Adipose tissue (tissue), 3 donors: ENCODE data around the gene HMCN2. TPM values are rescaled to one million over a fixed set of nuclear protein-coding genes. Genes with fewer than 3 reads are reported as not detected.

Experiments
- H3K27ac ChIP-seq: one replicate; pipeline ENCODE4 v1.5.1; 2013; ENCODE audit warnings: low read depth, low read length
- WGBS, 3 donors: extraction: QIAGEN DNeasy Blood & Tissue Kit; methylation state at CpG; one replicate each; pipeline ENCODE4 v1.1.7; 2013; 5-methylcytosine and 5-hydroxymethylcytosine counted together
- polyA plus RNA-seq, 3 donors: library from polyadenylated mRNA; stranded (reverse); fragments of 200-250 nt; gene quantifications; one replicate each; pipeline ENCODE4 v1.2.3, GENCODE V29; 2013
- donor health status: healthy with polysubstance abuse.
- donor health status: Bipolar disorder and iron deficiency.
- donor health status: healthy.

Gene HMCN2
- polyA plus RNA-seq, 3 donors = 0.98 to 5.2 (median 2.6) TPM

GRCh38 chr9:130471411-130472183 lies 206.0 kb downstream of the HMCN2 start:
- H3K27ac ChIP-seq = no peak overlapping the region
- 56 to 83% (median 68%) methylated on average over 20 of the region's 20 CpGs for WGBS, 3 donors

GRCh38 chr9:130472184-130472705 lies 206.7 kb downstream of the HMCN2 start:
- H3K27ac ChIP-seq = no peak overlapping the region
- 73 to 87% (median 75%) methylated on average over 18 to 19 of the region's 19 CpGs for WGBS, 3 donors

- 92 to 95% (median 95%) methylated on average over 6 of the region's 6 CpGs for WGBS, 3 donors
Observed at GRCh38 chr9:130473009-130473408, 207.4 kb downstream of the HMCN2 start.

GRCh38 chr9:130473566-130473965 lies 208.0 kb downstream of the HMCN2 start:
- no peak overlapping the region for H3K27ac ChIP-seq
- 54 to 63% (median 59%) methylated on average over 13 of the region's 13 CpGs for WGBS, 3 donors

More at GRCh38 chr9:130473009-130473408, 207.4 kb downstream of the HMCN2 start:
- no peak overlapping the region for H3K27ac ChIP-seq

GRCh38 chr9:130474106-130474505 lies 208.5 kb downstream of the HMCN2 start:
- 60 to 62% (median 60%) methylated on average over 15 of the region's 15 CpGs for WGBS, 3 donors
- no peak overlapping the region for H3K27ac ChIP-seq

- no peak overlapping the region for H3K27ac ChIP-seq
- 82 to 88% (median 83%) methylated on average over 21 of the region's 21 CpGs for WGBS, 3 donors
Observed at GRCh38 chr9:130476151-130476730, 210.7 kb downstream of the HMCN2 start.

GRCh38 chr9:130477564-130477963 lies 212.0 kb downstream of the HMCN2 start:
- 91 to 93% (median 92%) methylated on average over 12 of the region's 12 CpGs for WGBS, 3 donors
- H3K27ac ChIP-seq = no peak overlapping the region

GRCh38 chr9:130478152-130478551 lies 212.6 kb downstream of the HMCN2 start:
- 88 to 93% (median 92%) methylated on average over 9 of the region's 9 CpGs for WGBS, 3 donors
- no peak overlapping the region for H3K27ac ChIP-seq

GRCh38 chr9:130478736-130479575 lies 213.4 kb downstream of the HMCN2 start:
- WGBS, 3 donors = 81 to 89% (median 88%) methylated on average over 35 of the region's 35 CpGs
- no peak overlapping the region for H3K27ac ChIP-seq

- no peak overlapping the region for H3K27ac ChIP-seq
- WGBS, 3 donors = 86 to 92% (median 91%) methylated on average over 19 of the region's 19 CpGs
Observed at GRCh38 chr9:130479587-130479986, 214.0 kb downstream of the HMCN2 start.

GRCh38 chr9:130480673-130481072 lies 215.1 kb downstream of the HMCN2 start:
- 77 to 91% (median 85%) methylated on average over 16 of the region's 16 CpGs for WGBS, 3 donors

GRCh38 chr9:130482463-130482862 lies 216.9 kb downstream of the HMCN2 start:
- no peak overlapping the region for H3K27ac ChIP-seq
- 71 to 77% (median 71%) methylated on average over 5 of the region's 5 CpGs for WGBS, 3 donors

More at GRCh38 chr9:130480673-130481072, 215.1 kb downstream of the HMCN2 start:
- H3K27ac ChIP-seq = no peak overlapping the region

GRCh38 chr9:130483371-130483971 lies 217.9 kb downstream of the HMCN2 start:
- 52 to 63% (median 62%) methylated on average over 14 to 16 of the region's 16 CpGs for WGBS, 3 donors

More at GRCh38 chr9:130483371-130483971, 217.9 kb downstream of the HMCN2 start:
- no peak overlapping the region for H3K27ac ChIP-seq

Other genes starting within 250 kb of the HMCN2 start
- gene FNBP1, start 222.6 kb upstream of the HMCN2 start, polyA plus RNA-seq = 10 to 100 TPM in 2 of 3 donors, 1 to 10 TPM in 1; 4.3 to 20.1 (median 10.9) TPM
- 10 to 100 TPM; 11.0 to 13.3 (median 11.2) TPM for gene GPR107, start 211.9 kb upstream of the HMCN2 start, polyA plus RNA-seq
- gene NCS1, start 93.4 kb upstream of the HMCN2 start, polyA plus RNA-seq = 1 to 10 TPM; 1.3 to 5.2 (median 3.9) TPM
- gene ASS1, start 179.2 kb downstream of the HMCN2 start, polyA plus RNA-seq = 100 to 1,000 TPM in 2 of 3 donors, 10 to 100 TPM in 1; 90.1 to 700 (median 349) TPM